ENCODE data around the gene OTOS. TPM values are rescaled to one million over a fixed set of nuclear protein-coding genes. Genes with fewer than 3 reads are reported as not detected.
A peak's percentile ranks its signal among the peaks of the same experiment; 100 is the strongest.

OTOS gene
- total and polyA plus RNA-seq, 4 donors, result not detected

DNA sequence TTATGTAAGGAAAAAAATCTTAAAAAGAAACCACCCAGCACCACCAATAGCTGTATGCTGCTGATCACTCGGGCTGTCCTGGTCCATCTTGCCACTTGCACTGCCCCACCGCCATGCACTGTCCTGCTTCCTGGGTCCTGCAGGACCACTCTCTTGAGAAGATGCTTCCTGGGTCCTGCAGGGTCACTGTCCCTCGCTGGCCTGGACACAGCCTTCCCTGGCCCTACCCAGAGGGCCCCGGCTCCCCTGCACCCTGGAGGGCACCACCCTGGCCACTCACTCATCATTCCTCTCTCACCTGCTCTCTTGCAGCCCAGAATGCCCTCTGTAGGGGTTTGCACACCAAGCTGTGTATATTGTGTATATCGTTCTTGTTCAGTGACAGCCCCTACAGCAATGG, 2.4 kb upstream of the OTOS start:
- DNase-seq (peak; percentile 24 to 34), ATAC-seq (ENCODE audit: low FRiP score) (no peak)
- no peaks in the 10 kb centered on the region for H3K9me3 ChIP-seq (ENCODE audit: control insufficient read depth, low read length)
- WGBS, 2 donors, result 87 to 89% methylated on average over 5 of the region's 5 CpGs
- no peaks in the 10 kb centered on the region for H3K36me3 ChIP-seq (ENCODE audit: control insufficient read depth in 1 of 2, insufficient read depth in 2 of 2, low read length in 1 of 2)
- no peaks in the 10 kb centered on the region for H3K4me1 ChIP-seq (ENCODE audit: control insufficient read depth in 1 of 2, insufficient read depth in 2 of 2, low read length in 2 of 2)
- H3K27ac ChIP-seq (ENCODE audit: low read depth in 1 of 2, low read length in 2 of 2), result no peak overlapping the region
- no peak overlapping the region for H3K4me3 ChIP-seq (ENCODE audit: low read length in 2 of 2)
- intact Hi-C loops (cut with DNase I), result loop anchor here in 1 of 2 donors (2.0 kb wide), 1 partner anchor 82 kb away; no protein-coding TSS in a partner anchor
- H3K27me3 ChIP-seq (ENCODE audit: control insufficient read depth in 1 of 2, insufficient read depth in 2 of 2, low read length in 1 of 2), result no peaks in the 10 kb centered on the region

DNA sequence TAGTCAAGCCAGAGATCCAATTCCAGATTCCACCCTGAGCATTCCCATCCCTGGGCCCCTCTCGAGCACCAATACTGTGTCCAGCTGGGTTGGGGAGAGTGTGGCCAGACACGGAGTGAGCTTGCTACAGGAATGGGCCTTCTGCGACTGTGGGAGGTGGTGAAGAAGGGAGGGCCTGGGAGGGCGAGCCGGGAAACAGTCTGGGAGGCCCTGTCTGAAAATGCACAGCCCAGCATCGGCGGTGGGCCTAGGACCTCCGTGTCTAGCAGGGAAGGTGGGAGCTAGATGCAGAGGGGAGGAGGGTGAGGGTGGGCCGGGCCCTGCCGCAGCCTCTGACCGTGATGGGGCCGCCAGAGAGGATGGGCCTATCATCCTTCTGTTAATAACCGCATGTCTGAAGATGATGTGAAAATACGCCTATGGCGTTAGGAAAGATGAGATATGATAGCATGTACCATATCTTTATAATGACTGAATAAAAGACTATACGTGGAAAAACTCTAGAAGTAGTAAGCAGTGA, 1.9 kb upstream of the OTOS start:
- 92% methylated on average over 16 of the region's 16 CpGs for WGBS, 2 donors
- Histone ChIP-seq H3K4me3 (ENCODE audit: low read length in 2 of 2) (no peak overlapping the region), H3K27me3 (ENCODE audit: control insufficient read depth in 1 of 2, insufficient read depth in 2 of 2, low read length in 1 of 2) (no peaks in the 10 kb centered on the region), H3K9me3 (ENCODE audit: control insufficient read depth, low read length) (no peaks in the 10 kb centered on the region), H3K4me1 (ENCODE audit: control insufficient read depth in 1 of 2, insufficient read depth in 2 of 2, low read length in 2 of 2) (no peaks in the 10 kb centered on the region), H3K36me3 (ENCODE audit: control insufficient read depth in 1 of 2, insufficient read depth in 2 of 2, low read length in 1 of 2) (no peaks in the 10 kb centered on the region), H3K27ac (ENCODE audit: low read depth in 1 of 2, low read length in 2 of 2) (no peak overlapping the region)
- ATAC-seq (ENCODE audit: low FRiP score) (no peak), DNase-seq (peak; percentile 28 to 67)
- intact Hi-C loops (cut with DNase I), result loop anchor here in 1 of 2 donors (2.0 kb wide), 1 partner anchor 82 kb away; no protein-coding TSS in a partner anchor

DNA sequence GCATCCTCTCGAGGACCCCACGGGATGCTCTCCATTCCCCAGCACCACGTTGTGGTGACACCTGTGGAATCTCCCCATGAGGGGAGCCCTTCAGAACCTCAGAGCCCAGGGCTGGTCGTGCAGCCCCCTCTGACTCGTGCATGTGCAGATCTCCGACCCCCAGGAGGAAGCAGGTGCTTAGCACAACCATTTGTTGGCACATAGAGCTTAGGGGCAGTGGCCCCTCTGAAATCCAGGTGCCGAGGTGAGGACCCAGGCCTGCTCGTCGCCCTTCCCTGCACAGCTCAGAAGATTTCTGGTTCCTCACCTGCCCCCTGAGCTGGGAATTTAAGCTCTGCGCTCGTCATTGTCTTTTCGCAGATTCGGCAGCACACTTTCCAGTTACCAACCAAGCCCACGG, 1.3 kb upstream of the OTOS start:
- ATAC-seq (ENCODE audit: low FRiP score) (no peak), DNase-seq (peak; percentile 21 to 55)
- H3K27ac ChIP-seq (ENCODE audit: low read depth in 1 of 2, low read length in 2 of 2), result no peak overlapping the region
- no peaks in the 10 kb centered on the region for H3K27me3 ChIP-seq (ENCODE audit: control insufficient read depth in 1 of 2, insufficient read depth in 2 of 2, low read length in 1 of 2)
- intact Hi-C loops (cut with DNase I), result loop anchor here in 1 of 2 donors (2.0 kb wide), 1 partner anchor 81 kb away; no protein-coding TSS in a partner anchor
- H3K9me3 ChIP-seq (ENCODE audit: control insufficient read depth, low read length), result no peaks in the 10 kb centered on the region
- H3K4me3 ChIP-seq (ENCODE audit: low read length in 2 of 2), result no peak overlapping the region
- 76 to 83% methylated on average over 14 of the region's 14 CpGs for WGBS, 2 donors
- no peaks in the 10 kb centered on the region for H3K36me3 ChIP-seq (ENCODE audit: control insufficient read depth in 1 of 2, insufficient read depth in 2 of 2, low read length in 1 of 2)
- H3K4me1 ChIP-seq (ENCODE audit: control insufficient read depth in 1 of 2, insufficient read depth in 2 of 2, low read length in 2 of 2), result no peaks in the 10 kb centered on the region

DNA sequence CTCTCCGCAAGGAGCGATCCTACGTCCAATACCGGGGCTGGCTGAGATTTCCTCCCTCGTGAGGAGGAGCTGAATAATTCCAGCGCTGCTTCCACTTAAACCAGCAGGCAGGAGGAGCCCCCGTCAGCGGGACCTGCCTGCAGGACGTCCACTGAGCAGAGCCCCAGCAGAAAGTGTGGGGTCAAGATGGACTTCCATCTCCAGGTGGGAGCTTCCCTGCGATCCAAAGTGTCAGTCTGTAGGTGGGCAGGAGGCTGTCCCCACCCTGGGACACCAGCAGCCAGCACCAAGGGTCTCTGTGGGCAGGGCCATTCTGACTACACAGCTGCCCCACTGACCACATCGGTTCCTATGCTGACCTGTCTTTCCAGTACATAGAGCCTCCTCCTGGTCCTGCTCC, 462 bp upstream of the OTOS start:
- Histone ChIP-seq H3K27me3 (ENCODE audit: control insufficient read depth in 1 of 2, insufficient read depth in 2 of 2, low read length in 1 of 2) (no peaks in the 10 kb centered on the region), H3K4me1 (ENCODE audit: control insufficient read depth in 1 of 2, insufficient read depth in 2 of 2, low read length in 2 of 2) (no peaks in the 10 kb centered on the region), H3K4me3 (ENCODE audit: low read length in 2 of 2) (no peak overlapping the region), H3K27ac (ENCODE audit: low read depth in 1 of 2, low read length in 2 of 2) (no peak overlapping the region), H3K36me3 (ENCODE audit: control insufficient read depth in 1 of 2, insufficient read depth in 2 of 2, low read length in 1 of 2) (no peaks in the 10 kb centered on the region), H3K9me3 (ENCODE audit: control insufficient read depth, low read length) (no peaks in the 10 kb centered on the region)
- WGBS, 2 donors, result 66 to 73% methylated on average over 11 of the region's 11 CpGs
- intact Hi-C loops (cut with DNase I), result no loop called here
- DNase-seq, result peak; percentile 19 to 51
- ATAC-seq (ENCODE audit: low FRiP score), result no peak

DNA sequence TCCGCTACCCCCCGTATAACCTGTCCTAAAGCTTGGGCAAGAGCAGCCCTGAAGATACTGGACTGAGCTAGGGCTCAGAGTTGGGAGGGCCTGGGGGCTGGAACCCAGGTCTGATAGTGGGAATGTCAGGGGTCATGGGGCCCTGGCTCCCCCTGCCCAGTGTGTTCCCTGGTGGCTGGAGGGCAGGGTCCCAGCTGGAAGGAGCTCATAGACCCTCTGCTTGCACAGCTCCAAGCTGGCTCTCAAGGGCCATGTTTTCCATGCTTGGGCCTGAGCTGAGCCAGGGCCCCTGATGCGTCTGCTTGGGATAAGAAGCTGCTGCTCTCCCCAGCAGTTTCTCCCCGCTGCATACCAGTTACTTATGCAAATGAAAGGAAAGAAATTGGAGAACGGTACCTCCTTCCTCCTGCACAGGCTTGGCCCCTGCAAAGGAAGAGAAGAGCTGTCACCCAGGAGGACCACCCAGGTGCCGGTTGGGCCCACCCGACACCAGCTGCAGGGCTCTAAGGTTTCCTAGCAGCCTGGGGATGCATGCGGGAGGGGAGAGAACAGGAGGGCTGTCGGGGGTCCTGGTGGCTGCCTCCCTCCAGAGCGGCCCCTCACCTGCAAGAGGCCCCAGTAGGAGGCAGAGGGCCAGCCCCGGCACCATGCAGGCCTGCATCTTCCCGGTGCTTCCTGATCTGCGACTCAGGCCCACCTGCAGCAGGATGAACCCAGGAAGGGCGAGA, 628 bp downstream of the OTOS start:
- WGBS, 2 donors, result 59 to 62% methylated on average over 13 to 14 of the region's 14 CpGs
- intact Hi-C loops (cut with DNase I), result no loop called here
- DNase-seq (peak; percentile 23 to 64), ATAC-seq (ENCODE audit: low FRiP score) (no peak)
- no peaks in the 10 kb centered on the region for H3K36me3 ChIP-seq (ENCODE audit: control insufficient read depth in 1 of 2, insufficient read depth in 2 of 2, low read length in 1 of 2)
- no peaks in the 10 kb centered on the region for H3K4me1 ChIP-seq (ENCODE audit: control insufficient read depth in 1 of 2, insufficient read depth in 2 of 2, low read length in 2 of 2)
- H3K27me3 ChIP-seq (ENCODE audit: control insufficient read depth in 1 of 2, insufficient read depth in 2 of 2, low read length in 1 of 2), result no peaks in the 10 kb centered on the region
- H3K9me3 ChIP-seq (ENCODE audit: control insufficient read depth, low read length), result no peaks in the 10 kb centered on the region
- no peak overlapping the region for H3K27ac ChIP-seq (ENCODE audit: low read depth in 1 of 2, low read length in 2 of 2)
- no peak overlapping the region for H3K4me3 ChIP-seq (ENCODE audit: low read length in 2 of 2)

DNA sequence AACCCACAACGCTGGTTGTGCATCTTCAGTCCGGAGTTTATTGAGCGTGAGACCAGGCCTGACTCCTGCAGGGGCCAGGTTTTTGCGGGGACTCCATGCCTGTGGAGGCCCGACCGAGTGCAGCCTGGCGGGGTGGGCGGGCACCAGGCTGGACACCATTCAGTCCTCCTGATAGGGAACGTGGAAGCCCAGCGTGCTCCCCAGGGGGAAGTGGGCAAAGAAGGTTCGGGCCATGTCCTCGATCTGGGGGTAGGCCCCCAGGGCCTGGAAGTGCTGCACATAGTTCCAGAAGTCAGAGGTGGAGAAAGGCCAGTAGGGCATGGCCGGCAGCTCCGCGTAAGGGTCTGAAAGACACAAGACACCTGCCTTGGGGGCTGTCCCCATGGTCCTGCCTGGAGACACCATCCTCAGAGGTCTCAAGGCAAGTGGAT, 1.4 kb downstream of the OTOS start:
- no peaks in the 10 kb centered on the region for H3K36me3 ChIP-seq (ENCODE audit: control insufficient read depth in 1 of 2, insufficient read depth in 2 of 2, low read length in 1 of 2)
- H3K4me3 ChIP-seq (ENCODE audit: low read length in 2 of 2), result no peak overlapping the region
- intact Hi-C loops (cut with DNase I), result no loop called here
- no peaks in the 10 kb centered on the region for H3K9me3 ChIP-seq (ENCODE audit: control insufficient read depth, low read length)
- no peaks in the 10 kb centered on the region for H3K4me1 ChIP-seq (ENCODE audit: control insufficient read depth in 1 of 2, insufficient read depth in 2 of 2, low read length in 2 of 2)
- ATAC-seq (ENCODE audit: low FRiP score) (no peak), DNase-seq (peak; percentile 25 to 45)
- 91 to 93% methylated on average over 15 of the region's 15 CpGs for WGBS, 2 donors
- H3K27ac ChIP-seq (ENCODE audit: low read depth in 1 of 2, low read length in 2 of 2), result no peak overlapping the region
- H3K27me3 ChIP-seq (ENCODE audit: control insufficient read depth in 1 of 2, insufficient read depth in 2 of 2, low read length in 1 of 2), result no peaks in the 10 kb centered on the region

DNA sequence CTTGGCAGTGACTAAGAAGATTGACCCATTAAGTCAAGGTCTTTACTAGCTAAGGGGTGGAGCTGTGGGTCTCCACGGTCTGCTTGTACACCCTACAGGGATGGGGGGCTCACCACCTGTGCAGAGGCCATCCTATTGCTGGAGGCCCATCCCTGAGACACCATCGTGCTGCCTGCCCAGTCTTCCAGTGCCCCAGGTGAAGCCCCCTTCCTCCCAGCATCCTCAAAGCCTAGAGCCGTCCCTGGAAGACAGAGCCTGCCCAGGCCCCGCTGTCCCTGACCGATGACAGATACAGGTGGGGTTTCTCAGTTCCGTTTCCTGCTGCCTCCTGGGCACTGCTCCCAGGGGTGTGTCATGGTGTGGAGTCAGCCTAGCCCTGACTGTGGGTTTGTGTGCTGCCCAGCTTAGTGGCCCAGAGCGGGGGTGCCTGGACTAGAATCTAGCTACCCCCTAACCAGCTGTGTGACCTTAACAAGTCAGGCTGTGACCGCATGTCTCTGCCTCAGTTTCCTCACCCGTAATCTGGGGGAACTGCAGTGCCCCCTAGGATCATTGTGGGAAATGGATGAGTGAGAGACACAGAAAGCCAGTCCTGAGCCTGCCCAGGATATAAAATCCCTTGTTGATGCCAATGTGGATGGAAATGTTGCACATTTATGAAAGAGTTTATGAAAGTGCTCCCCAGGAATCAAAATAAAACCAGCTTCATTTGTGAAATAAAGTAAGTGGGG, 2.0 kb downstream of the OTOS start:
- H3K36me3 ChIP-seq (ENCODE audit: control insufficient read depth in 1 of 2, insufficient read depth in 2 of 2, low read length in 1 of 2), result no peaks in the 10 kb centered on the region
- no peaks in the 10 kb centered on the region for H3K27me3 ChIP-seq (ENCODE audit: control insufficient read depth in 1 of 2, insufficient read depth in 2 of 2, low read length in 1 of 2)
- H3K4me1 ChIP-seq (ENCODE audit: control insufficient read depth in 1 of 2, insufficient read depth in 2 of 2, low read length in 2 of 2), result no peaks in the 10 kb centered on the region
- no peak for ATAC-seq (ENCODE audit: low FRiP score)
- 86 to 91% methylated on average over 9 of the region's 9 CpGs for WGBS, 2 donors
- H3K4me3 ChIP-seq (ENCODE audit: low read length in 2 of 2), result no peak overlapping the region
- no peak overlapping the region for H3K27ac ChIP-seq (ENCODE audit: low read depth in 1 of 2, low read length in 2 of 2)
- intact Hi-C loops (cut with DNase I), result no loop called here
- no peaks in the 10 kb centered on the region for H3K9me3 ChIP-seq (ENCODE audit: control insufficient read depth, low read length)
- DNase-seq, result peak; percentile 36 to 50

DNA sequence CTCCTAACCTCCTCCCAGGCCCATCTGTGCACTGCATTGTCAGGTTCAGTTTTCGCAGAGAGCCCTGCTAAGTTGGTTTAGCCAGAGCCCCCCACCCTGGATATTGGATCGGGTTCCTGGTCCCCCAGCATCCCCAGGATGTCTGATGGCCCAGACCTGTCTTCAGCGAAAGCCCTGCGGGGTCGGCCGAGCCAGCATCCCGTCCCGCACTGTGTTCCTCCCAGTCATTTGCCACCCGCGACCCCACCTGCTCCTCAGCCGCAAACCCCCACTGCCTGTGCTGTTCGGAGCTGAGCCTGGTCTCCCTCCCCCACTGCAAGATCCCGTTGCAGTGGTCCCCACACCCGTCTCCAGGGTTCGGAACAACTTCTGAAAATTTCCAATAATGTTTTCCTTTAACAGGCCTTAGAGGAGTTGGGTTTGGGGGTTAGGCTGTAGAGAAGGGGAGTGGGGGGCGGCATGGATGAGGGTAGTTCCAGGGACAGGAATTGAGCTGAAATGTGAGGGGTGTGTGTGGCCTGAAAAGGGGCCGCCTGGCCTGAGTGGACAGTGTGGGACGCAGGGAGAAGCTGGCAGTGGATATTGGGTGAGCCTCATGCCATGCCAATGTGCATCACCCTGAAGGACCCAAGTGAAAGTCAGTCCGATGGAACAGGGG, 2.7 kb downstream of the OTOS start:
- Histone ChIP-seq H3K27me3 (ENCODE audit: control insufficient read depth in 1 of 2, insufficient read depth in 2 of 2, low read length in 1 of 2) (no peaks in the 10 kb centered on the region), H3K4me1 (ENCODE audit: control insufficient read depth in 1 of 2, insufficient read depth in 2 of 2, low read length in 2 of 2) (no peaks in the 10 kb centered on the region), H3K4me3 (ENCODE audit: low read length in 2 of 2) (no peak overlapping the region), H3K9me3 (ENCODE audit: control insufficient read depth, low read length) (no peaks in the 10 kb centered on the region), H3K27ac (ENCODE audit: low read depth in 1 of 2, low read length in 2 of 2) (no peak overlapping the region), H3K36me3 (ENCODE audit: control insufficient read depth in 1 of 2, insufficient read depth in 2 of 2, low read length in 1 of 2) (no peaks in the 10 kb centered on the region)
- DNase-seq (peak; percentile 27 to 67), ATAC-seq (ENCODE audit: low FRiP score) (no peak)
- intact Hi-C loops (cut with DNase I), result no loop called here
- 90% methylated on average over 19 of the region's 19 CpGs for WGBS, 2 donors

Measured in aorta (tissue), 5 donors.